ENCODE data around the gene ITK. TPM values are rescaled to one million over a fixed set of nuclear protein-coding genes. Genes with fewer than 3 reads are reported as not detected.

Gene ITK
- total and polyA plus RNA-seq, 2 donors (not counting 3 experiments of a cell fraction or from before 2014, with no cell fraction given) = not detected

GRCh38 chr5:157148734-157149615, 31.7 kb upstream of the ITK start:
- Histone ChIP-seq H2AFZ (ENCODE audit: low read depth, low read length) (no peak overlapping the region), H3K36me3 (ENCODE audit: control insufficient read depth in 2 of 2, extremely low read depth in 1 of 2, insufficient read depth in 2 of 2, low read length in 2 of 2) (no peaks in the 10 kb centered on the region), H3K4me3 (replicated peaks in 1 of 3; ENCODE audit: insufficient read depth in 1 of 3, low read depth in 1 of 3, low read length in 3 of 3) (no peak overlapping the region), H3K4me1 (ENCODE audit: control insufficient read depth, extremely low read depth, insufficient read depth, low read length) (no peaks in the 10 kb centered on the region), H3K27me3 (ENCODE audit: control insufficient read depth in 2 of 2, insufficient read depth in 2 of 2, low read length in 2 of 2) (no peaks in the 10 kb centered on the region), H3K79me2 (ENCODE audit: control insufficient read depth, insufficient read depth, low read length) (no peaks in the 10 kb centered on the region), H3K9me3 (replicated peaks; ENCODE audit: control insufficient read depth, insufficient read depth, low read length) (no peaks in the 10 kb centered on the region), H3K27ac (ENCODE audit: insufficient read depth, low read depth, low read length) (no peak overlapping the region), H3K9ac (replicated peaks; ENCODE audit: extremely low read depth, insufficient read depth, low read length) (no peak overlapping the region), H3K9me1 (replicated peaks; ENCODE audit: control insufficient read depth, extremely low read depth, insufficient read depth, low read length) (no peaks in the 10 kb centered on the region), H4K20me1 (replicated peaks; ENCODE audit: control insufficient read depth, extremely low read depth, insufficient read depth, low read length) (no peaks in the 10 kb centered on the region), H3K4me2 (ENCODE audit: insufficient read depth, low read length) (no peak overlapping the region)
- intact Hi-C loops (cut with micrococcal nuclease) (loop anchor here (1.0 to 5.0 kb wide), 2 partner anchors 103 to 163 kb away; no protein-coding TSS in a partner anchor), dilution Hi-C loops (cut with MboI; ENCODE audit: extremely low pct_ligation_motif_present, low sequenced_read_pairs) (no loop called here)
- CTCF ChIA-PET = interaction anchor here (0.6 to 2.3 kb wide), 26 partner anchors 9 to 1958 kb away, joined by 3 to 15 read pairs (median 4); partner anchors contain the start of gene LSM11
- BruUV-seq (replicated peaks) = no TSS peak
- TF ChIP-seq CTCF (IDR thresholded peaks at IDR 0.05; ENCODE audit: extremely low read depth in 1 of 2, insufficient read depth in 1 of 2, low read depth in 1 of 2, low read length in 2 of 2) (peak; percentile 80 to 81), GATA2 (IDR thresholded peaks at IDR 0.05; ENCODE audit: insufficient read depth, insufficient read length, low read depth, low read length) (no peak)
- DNase-seq (ENCODE audit: low read depth, low spot score) (peak; percentile 59), FAIRE-seq (peak; percentile 76)
- POLR2A ChIA-PET = no interaction called here

GRCh38 chr5:157150995-157151394, 29.6 kb upstream of the ITK start:
- H4K20me1 ChIP-seq (replicated peaks; ENCODE audit: control insufficient read depth, extremely low read depth, insufficient read depth, low read length) = no peaks in the 10 kb centered on the region
- no peaks in the 10 kb centered on the region for H3K36me3 ChIP-seq (ENCODE audit: control insufficient read depth in 2 of 2, extremely low read depth in 1 of 2, insufficient read depth in 2 of 2, low read length in 2 of 2)
- H3K4me1 ChIP-seq (ENCODE audit: control insufficient read depth, extremely low read depth, insufficient read depth, low read length) = no peaks in the 10 kb centered on the region
- H3K27me3 ChIP-seq (ENCODE audit: control insufficient read depth in 2 of 2, insufficient read depth in 2 of 2, low read length in 2 of 2) = no peaks in the 10 kb centered on the region
- no peak overlapping the region for H3K4me2 ChIP-seq (ENCODE audit: insufficient read depth, low read length)
- FAIRE-seq = no peak
- CTCF ChIA-PET = no interaction called here
- H3K79me2 ChIP-seq (ENCODE audit: control insufficient read depth, insufficient read depth, low read length) = no peaks in the 10 kb centered on the region
- H3K9ac ChIP-seq (replicated peaks; ENCODE audit: extremely low read depth, insufficient read depth, low read length) = no peak overlapping the region
- H2AFZ ChIP-seq (ENCODE audit: low read depth, low read length) = no peak overlapping the region
- intact Hi-C loops (cut with micrococcal nuclease) = no loop called here
- no peak overlapping the region for H3K4me3 ChIP-seq (replicated peaks in 1 of 3; ENCODE audit: insufficient read depth in 1 of 3, low read depth in 1 of 3, low read length in 3 of 3)
- BruUV-seq (replicated peaks) = no TSS peak
- H3K27ac ChIP-seq (ENCODE audit: insufficient read depth, low read depth, low read length) = no peak overlapping the region
- DNase-seq (ENCODE audit: low read depth, low spot score) = no peak
- dilution Hi-C loops (cut with MboI; ENCODE audit: extremely low pct_ligation_motif_present, low sequenced_read_pairs) = no loop called here
- POLR2A ChIA-PET = no interaction called here
- no peaks in the 10 kb centered on the region for H3K9me3 ChIP-seq (replicated peaks; ENCODE audit: control insufficient read depth, insufficient read depth, low read length)
- TF ChIP-seq JUN (IDR thresholded peaks at IDR 0.05; ENCODE audit: borderline replicate concordance, insufficient read depth, insufficient read length, low read depth) = no peak
- TF ChIP-seq POLR2A (IDR thresholded peaks at IDR 0.05; ENCODE audit: low read depth, low read length) = no peak
- TF ChIP-seq GATA2 (IDR thresholded peaks at IDR 0.05; ENCODE audit: insufficient read depth, insufficient read length, low read depth, low read length) = no peak
- no peak for TF ChIP-seq MYC (IDR thresholded peaks at IDR 0.05; ENCODE audit: low read depth, low read length)
- no peak for TF ChIP-seq POLR2AphosphoS5 (IDR thresholded peaks at IDR 0.05; ENCODE audit: insufficient read depth, low read depth, low read length)
- TF ChIP-seq FOS (IDR thresholded peaks at IDR 0.05; ENCODE audit: borderline replicate concordance, insufficient read depth, low read length) = no peak
- no peak for TF ChIP-seq MAX (IDR thresholded peaks at IDR 0.05; ENCODE audit: insufficient read depth, insufficient read length)
- TF ChIP-seq CTCF (IDR thresholded peaks at IDR 0.05; ENCODE audit: extremely low read depth in 1 of 2, insufficient read depth in 1 of 2, low read depth in 1 of 2, low read length in 2 of 2) = no peak
- no peak for TF ChIP-seq EZH2 (IDR thresholded peaks at IDR 0.05; ENCODE audit: borderline replicate concordance, low read depth, low read length, severe bottlenecking)
- H3K9me1 ChIP-seq (replicated peaks; ENCODE audit: control insufficient read depth, extremely low read depth, insufficient read depth, low read length) = no peaks in the 10 kb centered on the region

Data from endothelial cell of umbilical vein (primary cell).